Activated CD8-positive, alpha-beta memory T cell treated with anti-CD3 and anti-CD28 coated beads for 4 hours (primary cell): ENCODE data around the gene CCDC69.

ENCODE experiments used
- DNase-seq, 2 donors: peaks; one replicate each; pipeline ENCODE4 v3.0.0-alpha.2; 2020; ENCODE audit warnings: low read depth in 2 of 2

Gene CCDC69

GRCh38 chr5:151164687-151165392 lies 59.1 kb downstream of the CCDC69 start:
- peak; percentile 57 to 66 for DNase-seq

GRCh38 chr5:151162776-151163175 lies 61.1 kb downstream of the CCDC69 start:
- DNase-seq, result no peak

- no peak for DNase-seq
These were observed 64.1 kb downstream of the CCDC69 start for GRCh38 chr5:151159649-151160373.

- DNase-seq, result no peak
These were observed 65.6 kb downstream of the CCDC69 start for GRCh38 chr5:151158287-151158661.

- DNase-seq, result no peak
These were observed 66.2 kb downstream of the CCDC69 start, which contains the start of gene ANXA6 for GRCh38 chr5:151157426-151158286. Gene ANXA6 (minus strand): TSS chr5:151157779. CDS start chr5:151147901, 9,878 bp downstream.

- no peak for DNase-seq
These were observed 67.1 kb downstream of the CCDC69 start for GRCh38 chr5:151156507-151157420.

- DNase-seq, result no peak
These were observed 68.0 kb downstream of the CCDC69 start for GRCh38 chr5:151155775-151156506.

- peak in 1 of 2 donors; percentile 48 for DNase-seq
These were observed 68.7 kb downstream of the CCDC69 start for GRCh38 chr5:151154931-151155774.

- DNase-seq, result no peak
These were observed 70.1 kb downstream of the CCDC69 start for GRCh38 chr5:151153766-151154272.

- DNase-seq, result no peak
These were observed 70.6 kb downstream of the CCDC69 start for GRCh38 chr5:151153300-151153699.

GRCh38 chr5:151151793-151152192 lies 72.1 kb downstream of the CCDC69 start:
- no peak for DNase-seq

GRCh38 chr5:151151263-151151660 lies 72.6 kb downstream of the CCDC69 start:
- DNase-seq, result no peak

- DNase-seq, result peak in 1 of 2 donors; percentile 52
These were observed 73.2 kb downstream of the CCDC69 start for GRCh38 chr5:151150471-151151262.

- DNase-seq, result no peak
These were observed 75.3 kb downstream of the CCDC69 start for GRCh38 chr5:151148583-151148982.

GRCh38 chr5:151147033-151147432 lies 76.9 kb downstream of the CCDC69 start:
- no peak for DNase-seq

- DNase-seq, result no peak
These were observed 77.8 kb downstream of the CCDC69 start for GRCh38 chr5:151146061-151146460.

- no peak for DNase-seq
These were observed 79.0 kb downstream of the CCDC69 start for GRCh38 chr5:151144922-151145321.

- no peak for DNase-seq
These were observed 79.6 kb downstream of the CCDC69 start for GRCh38 chr5:151144275-151144674.
